ENCODE data around the gene PCMT1.
"Not testable (repeated sequence)": the region's sequence is repeated elsewhere in the genome, so short reads cannot be mapped to it uniquely, and the experiment has no call there.

Gene PCMT1

GRCh38 chr6:149847939-149848267, 98.4 kb downstream of the PCMT1 start:
- no peak for DNase-seq
- Histone ChIP-seq H3K27ac (no peak overlapping the region), H3K27me3 (ENCODE audit: insufficient read depth, low read depth, severe bottlenecking) (no peaks in the 10 kb centered on the region), H3K4me3 (ENCODE audit: low read depth, low read length) (no peak overlapping the region), H3K36me3 (no peaks in the 10 kb centered on the region; the same call in 1 of the 2 replicates), H3K9me3 (ENCODE audit: severe bottlenecking) (no peaks in the 10 kb centered on the region)
- no peak for TF ChIP-seq CTCF (IDR thresholded peaks at IDR 0.05; ENCODE audit: low read depth, low read length)

- DNase-seq; H3K36me3 ChIP-seq; H3K9me3 ChIP-seq (ENCODE audit: severe bottlenecking); H3K27me3 ChIP-seq (ENCODE audit: insufficient read depth, low read depth, severe bottlenecking); H3K4me3 ChIP-seq (ENCODE audit: low read depth, low read length); H3K27ac ChIP-seq: not testable (repeated sequence)
Observed at GRCh38 chr6:149848343-149848742, 98.8 kb downstream of the PCMT1 start.

GRCh38 chr6:149851461-149852110, 102.0 kb downstream of the PCMT1 start:
- Histone ChIP-seq H3K4me3 (ENCODE audit: low read depth, low read length) (no peak overlapping the region), H3K27ac (no peak overlapping the region), H3K36me3 (no peaks in the 10 kb centered on the region; the same call in 1 of the 2 replicates), H3K27me3 (ENCODE audit: insufficient read depth, low read depth, severe bottlenecking) (no peaks in the 10 kb centered on the region), H3K9me3 (ENCODE audit: severe bottlenecking) (no peaks in the 10 kb centered on the region)
- DNase-seq, result no peak
- TF ChIP-seq CTCF (IDR thresholded peaks at IDR 0.05; ENCODE audit: low read depth, low read length), result no peak

- TF ChIP-seq CTCF (IDR thresholded peaks at IDR 0.05; ENCODE audit: low read depth, low read length), result no peak
- peak; percentile 28 for DNase-seq
- no peak overlapping the region for H3K4me3 ChIP-seq (ENCODE audit: low read depth, low read length)
- H3K27me3 ChIP-seq (ENCODE audit: insufficient read depth, low read depth, severe bottlenecking), result no peaks in the 10 kb centered on the region
- no peak overlapping the region for H3K27ac ChIP-seq
- no peaks in the 10 kb centered on the region for H3K9me3 ChIP-seq (ENCODE audit: severe bottlenecking)
- no peaks in the 10 kb centered on the region; the same call in 1 of the 2 replicates for H3K36me3 ChIP-seq
Observed at GRCh38 chr6:149852180-149852579, 102.6 kb downstream of the PCMT1 start.

- H3K27ac ChIP-seq, result no peak overlapping the region
- H3K9me3 ChIP-seq (ENCODE audit: severe bottlenecking), result no peaks in the 10 kb centered on the region
- H3K4me3 ChIP-seq (ENCODE audit: low read depth, low read length), result no peak overlapping the region
- no peak for TF ChIP-seq CTCF (IDR thresholded peaks at IDR 0.05; ENCODE audit: low read depth, low read length)
- DNase-seq, result no peak
- H3K36me3 ChIP-seq, result no peaks in the 10 kb centered on the region; the same call in 1 of the 2 replicates
- H3K27me3 ChIP-seq (ENCODE audit: insufficient read depth, low read depth, severe bottlenecking), result no peaks in the 10 kb centered on the region
Observed at GRCh38 chr6:149852881-149853280, 103.3 kb downstream of the PCMT1 start.

GRCh38 chr6:149854017-149854416, 104.5 kb downstream of the PCMT1 start:
- H3K36me3 ChIP-seq; H3K27me3 ChIP-seq (ENCODE audit: insufficient read depth, low read depth, severe bottlenecking); H3K9me3 ChIP-seq (ENCODE audit: severe bottlenecking); DNase-seq; H3K27ac ChIP-seq; H3K4me3 ChIP-seq (ENCODE audit: low read depth, low read length): not testable (repeated sequence)

- no peak overlapping the region for H3K27ac ChIP-seq
- TF ChIP-seq CTCF (IDR thresholded peaks at IDR 0.05; ENCODE audit: low read depth, low read length), result no peak
- no peak for DNase-seq
- no peak overlapping the region for H3K4me3 ChIP-seq (ENCODE audit: low read depth, low read length)
- H3K36me3 ChIP-seq, result no peaks in the 10 kb centered on the region; the same call in 1 of the 2 replicates
- no peaks in the 10 kb centered on the region for H3K9me3 ChIP-seq (ENCODE audit: severe bottlenecking)
- no peaks in the 10 kb centered on the region for H3K27me3 ChIP-seq (ENCODE audit: insufficient read depth, low read depth, severe bottlenecking)
Observed at GRCh38 chr6:149854532-149854931, 105.0 kb downstream of the PCMT1 start.

Data from WERI-Rb-1 (cell line).